Right renal pelvis (tissue), 4 donors: Measurements from ENCODE around the gene SLC25A21. TPM values are rescaled to one million over a fixed set of nuclear protein-coding genes. Genes with fewer than 3 reads are reported as not detected.

Source experiments
- DNase-seq, 4 donors: peaks; one replicate each; pipeline ENCODE4 v3.0.0-alpha.2; 2013; ENCODE audit warnings: low read depth in 4 of 4, low spot score in 3 of 4, missing footprints in 1 of 4
- polyA plus RNA-seq, 4 donors: library from polyadenylated mRNA; unstranded; fragments of 120-200 nt; gene quantifications; one replicate each; pipeline ENCODE4 v1.2.1, GENCODE V29; 2013; ENCODE audit not compliant: insufficient read length in 4 of 4

The SLC25A21 gene
- polyA plus RNA-seq, 4 donors = 3.1 to 4.2 (median 3.2) TPM

DNA sequence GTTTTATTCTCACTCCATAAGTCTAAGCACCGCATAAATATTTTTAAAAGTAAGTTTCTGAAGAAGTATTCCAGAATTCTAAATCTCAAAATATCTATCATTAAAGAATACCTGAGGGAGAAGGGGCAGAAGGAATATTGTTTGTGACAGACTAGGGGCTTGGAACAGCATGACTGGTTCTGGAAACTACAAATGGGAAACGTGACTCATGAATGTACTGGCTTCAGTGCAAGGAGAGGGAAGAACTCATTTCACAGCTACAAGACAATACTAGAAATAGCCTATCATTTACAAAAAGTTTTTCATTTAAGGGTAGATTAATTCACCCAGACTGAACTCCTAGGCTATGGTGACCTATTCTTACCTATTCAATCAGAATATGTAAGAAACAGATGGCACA is 121.3 kb downstream of the SLC25A21 start:
- no peak for DNase-seq

GRCh38 chr14:37048666-37049071 is 123.7 kb downstream of the SLC25A21 start:
- no peak for DNase-seq

- no peak for DNase-seq
Measured at GRCh38 chr14:37047996-37048395, 124.4 kb downstream of the SLC25A21 start.

GRCh38 chr14:37047226-37047625 is 125.2 kb downstream of the SLC25A21 start:
- no peak for DNase-seq

GRCh38 chr14:37046815-37047214 is 125.6 kb downstream of the SLC25A21 start:
- no peak for DNase-seq

DNA sequence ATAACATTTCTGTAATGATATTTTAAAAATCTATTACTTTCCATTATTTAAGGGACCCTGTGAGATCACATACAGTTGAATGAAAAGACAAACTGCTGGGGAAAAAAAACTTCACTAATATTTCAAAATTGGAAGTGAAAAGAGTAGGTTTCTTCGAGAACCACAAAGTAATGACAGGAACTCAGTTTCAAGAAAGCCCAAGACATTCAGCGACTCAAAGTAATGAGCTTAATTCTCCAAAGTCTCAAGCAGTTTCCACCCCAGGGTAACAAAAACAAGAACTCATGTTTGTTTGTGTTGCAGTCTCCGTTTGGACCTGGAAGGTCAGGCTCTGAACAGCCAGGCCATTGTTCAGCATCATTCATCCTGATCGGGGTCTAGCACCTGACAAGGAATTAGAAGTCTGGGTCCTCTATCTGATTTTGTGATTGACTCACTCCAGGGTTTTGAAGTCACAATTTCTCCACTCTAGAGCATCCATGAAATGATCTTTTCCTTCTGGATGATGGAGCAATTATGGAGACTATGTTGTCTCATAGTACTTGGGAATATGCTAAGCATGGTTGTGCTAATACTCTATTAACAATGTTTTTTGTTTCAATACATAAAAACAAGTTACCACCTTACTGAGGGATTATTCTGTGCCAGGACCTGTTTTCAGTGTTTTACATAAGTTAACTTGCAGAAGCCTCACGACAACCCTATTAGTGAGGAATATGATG is 126.9 kb downstream of the SLC25A21 start:
- DNase-seq = no peak

- DNase-seq = no peak
Measured at GRCh38 chr14:37037636-37038387, 134.6 kb downstream of the SLC25A21 start.

- DNase-seq = no peak
Measured at GRCh38 chr14:37036669-37037341, 135.6 kb downstream of the SLC25A21 start.

DNA sequence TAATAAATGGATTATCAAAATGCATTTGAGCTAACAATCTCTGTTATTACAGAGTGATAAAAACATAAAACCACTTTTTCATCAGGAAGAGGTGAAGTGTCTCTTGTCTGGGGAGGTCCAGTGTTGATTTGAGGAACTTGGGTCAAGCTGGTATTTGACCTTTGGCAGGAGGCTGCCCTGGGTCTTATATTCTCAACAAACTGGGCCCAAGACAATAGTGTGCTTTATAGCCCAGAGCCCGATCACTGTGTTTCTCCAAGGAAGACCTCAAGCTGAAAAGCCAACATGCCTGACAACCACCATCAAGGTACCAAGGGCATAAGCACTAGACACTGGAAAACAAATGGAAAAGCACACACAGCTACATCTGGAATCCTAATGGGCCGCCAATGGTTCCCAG is 137.0 kb downstream of the SLC25A21 start:
- no peak for DNase-seq

DNA sequence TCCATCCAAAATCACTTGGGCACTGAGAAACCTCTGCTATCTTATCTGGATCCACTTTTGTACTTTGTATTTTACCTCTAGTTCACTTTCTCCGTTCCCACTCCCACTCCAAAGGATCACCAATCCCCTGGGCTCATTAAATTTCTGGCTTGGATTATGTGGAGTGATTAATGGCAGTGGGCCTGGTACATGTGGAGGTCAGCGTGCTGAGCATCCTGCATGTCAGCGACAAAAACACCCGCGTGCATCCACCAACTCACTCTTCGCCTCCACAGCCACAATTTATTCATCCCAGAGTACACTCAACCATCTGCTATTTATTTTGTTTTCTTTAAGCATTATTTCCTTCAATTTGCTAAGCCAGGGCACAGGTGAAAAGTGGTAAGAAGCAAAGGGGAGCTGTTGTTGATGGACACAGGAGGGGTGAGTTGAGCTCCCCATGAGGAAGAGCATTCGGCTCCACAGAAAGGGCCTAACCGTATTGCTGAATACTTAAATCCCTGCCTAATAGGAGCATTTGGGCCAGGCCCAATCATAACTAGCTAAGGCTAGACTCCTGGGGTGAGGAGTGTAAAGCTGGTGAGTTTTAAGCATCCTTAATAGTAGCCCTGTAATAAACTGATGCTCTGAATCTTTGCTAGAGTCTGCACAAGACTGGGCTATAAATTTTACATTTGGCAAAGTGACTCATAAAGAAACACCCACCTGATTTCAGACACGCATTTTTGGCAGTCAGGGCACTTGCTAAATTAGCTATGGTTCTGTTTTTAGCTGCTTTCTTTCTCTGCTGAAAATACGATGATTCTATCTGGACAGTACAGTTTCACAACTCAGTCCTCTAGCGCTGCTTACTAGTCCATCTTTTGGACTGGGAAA is 137.8 kb downstream of the SLC25A21 start:
- no peak for DNase-seq

GRCh38 chr14:37032863-37033262 is 139.5 kb downstream of the SLC25A21 start:
- no peak for DNase-seq

- no peak for DNase-seq
Measured at GRCh38 chr14:37027188-37027824, 145.1 kb downstream of the SLC25A21 start.

- DNase-seq = no peak
Measured at GRCh38 chr14:37023875-37024565, 148.4 kb downstream of the SLC25A21 start.

DNA sequence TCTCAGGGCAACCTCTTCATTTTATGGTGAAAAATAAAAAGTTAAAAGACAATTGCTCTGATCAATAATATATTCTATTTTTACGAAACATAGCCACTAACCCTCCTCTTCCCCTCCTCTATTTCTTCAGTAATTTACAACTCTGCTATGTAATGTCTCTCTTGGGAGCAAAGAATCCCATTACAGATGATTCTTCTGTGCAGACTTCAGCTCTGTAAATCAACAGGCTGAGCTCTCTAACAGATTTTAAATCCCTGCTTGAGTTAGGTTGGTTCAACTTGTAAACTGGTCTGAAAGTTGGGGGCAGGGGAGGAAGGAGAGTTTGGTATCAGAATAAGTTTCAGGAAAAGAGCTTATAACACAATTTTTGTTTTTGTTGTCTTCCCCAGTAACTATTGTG is 151.0 kb downstream of the SLC25A21 start:
- DNase-seq = no peak

GRCh38 chr14:37019488-37019887 is 152.9 kb downstream of the SLC25A21 start:
- DNase-seq = no peak

GRCh38 chr14:37018571-37019240 is 153.7 kb downstream of the SLC25A21 start:
- no peak for DNase-seq

GRCh38 chr14:37013078-37013477 is 159.3 kb downstream of the SLC25A21 start:
- DNase-seq = no peak

DNA sequence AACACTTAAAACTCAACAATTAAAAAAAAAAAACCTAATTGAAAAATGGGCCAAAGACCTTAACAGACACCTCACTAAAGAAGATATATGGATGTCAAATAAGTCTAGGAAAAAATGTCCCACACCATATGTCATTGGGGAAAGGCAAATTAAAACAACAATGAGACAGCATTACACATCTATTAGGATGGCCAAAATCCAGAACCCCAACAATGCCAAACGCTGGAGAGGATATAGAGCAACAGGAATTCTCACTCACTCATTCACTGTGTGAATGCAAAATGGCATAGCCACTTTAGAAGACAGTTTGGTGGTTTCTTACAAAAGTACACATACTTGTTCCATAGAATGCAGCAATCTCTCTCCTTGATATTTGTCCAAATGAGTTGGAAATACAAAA is 173.7 kb downstream of the SLC25A21 start:
- no peak for DNase-seq

GRCh38 chr14:36997843-36998242 is 174.6 kb downstream of the SLC25A21 start:
- no peak for DNase-seq
